Activated CD8-positive, alpha-beta memory T cell treated with anti-CD3 and anti-CD28 coated beads, Interleukin-2, amount 50 U/mL, for 4 hours (primary cell): ENCODE data around the gene NECTIN4.
"Not testable (repeated sequence)": the region's sequence is repeated elsewhere in the genome, so short reads cannot be mapped to it uniquely, and the experiment has no call there.

Source experiments
- DNase-seq: peaks from one replicate; pipeline ENCODE4 v3.0.0-alpha.2; 2020

Gene NECTIN4

DNA sequence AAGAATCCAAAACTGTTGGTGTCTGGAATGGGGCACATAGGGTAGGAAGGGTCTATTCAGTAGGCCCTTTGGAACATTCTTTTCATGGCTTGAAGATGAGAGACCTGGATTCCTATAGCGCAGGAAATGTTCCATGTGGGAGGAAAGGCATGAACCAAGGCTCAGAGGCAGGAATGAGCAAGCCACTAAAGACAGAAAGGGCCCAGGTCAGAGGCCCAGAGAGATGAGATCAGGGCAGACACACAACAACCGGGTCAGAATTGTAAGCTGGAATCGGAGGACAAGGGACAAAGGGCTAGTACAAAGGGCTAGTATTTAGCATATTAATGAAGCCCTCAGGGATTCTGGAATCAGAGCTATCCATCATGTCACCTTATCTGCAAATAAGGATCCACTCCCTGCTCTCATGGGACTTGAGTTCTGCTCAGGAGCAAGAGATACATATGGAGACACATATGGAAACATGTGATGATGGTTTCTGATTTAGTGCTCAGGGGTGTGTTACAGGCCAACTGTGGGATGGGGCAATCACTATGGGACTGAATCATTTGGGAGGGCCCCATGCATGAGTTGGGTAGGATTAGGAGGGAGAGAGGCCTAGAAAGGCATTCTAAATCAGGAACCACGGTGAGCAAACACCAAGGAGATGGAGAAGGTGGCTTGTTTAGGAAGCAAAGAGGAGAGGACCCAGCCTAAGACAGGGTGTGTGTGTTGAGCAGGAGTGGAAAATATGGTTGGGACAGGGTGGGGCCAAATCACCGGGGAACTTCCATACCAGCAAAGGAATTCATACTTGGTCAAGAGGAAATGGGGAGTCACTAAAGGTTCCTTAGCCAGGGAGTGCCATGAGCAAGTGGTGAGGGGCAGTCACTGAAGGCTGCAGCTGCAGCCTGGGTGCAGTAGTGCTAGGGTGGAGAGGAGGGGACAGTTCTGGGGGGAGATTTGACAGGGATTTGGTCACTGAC, 8.6 kb downstream of the NECTIN4 start:
- DNase-seq = no peak

- no peak for DNase-seq
These were observed 9.8 kb downstream of the NECTIN4 start for GRCh38 chr1:161079436-161080110.

DNA sequence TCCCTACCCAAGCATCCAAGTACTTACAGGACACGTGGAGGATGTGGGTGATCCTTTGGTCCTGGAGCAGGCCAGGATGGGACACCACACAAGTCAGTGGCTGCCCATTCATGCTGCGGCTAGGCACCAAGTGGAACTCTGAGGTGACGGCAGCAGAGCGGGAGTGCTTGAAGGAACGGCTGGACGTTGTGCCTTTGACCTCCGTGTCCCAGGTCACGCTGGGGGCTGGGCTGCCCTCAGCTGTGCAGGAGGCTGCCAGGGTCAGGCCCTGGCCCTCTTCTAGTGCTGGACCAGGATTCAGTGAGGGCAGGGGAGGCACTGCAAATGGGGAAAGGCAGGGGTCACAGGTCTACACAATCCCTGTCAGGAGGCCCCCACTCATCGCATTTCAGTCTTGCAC, 11.9 kb downstream of the NECTIN4 start:
- DNase-seq = no peak

DNA sequence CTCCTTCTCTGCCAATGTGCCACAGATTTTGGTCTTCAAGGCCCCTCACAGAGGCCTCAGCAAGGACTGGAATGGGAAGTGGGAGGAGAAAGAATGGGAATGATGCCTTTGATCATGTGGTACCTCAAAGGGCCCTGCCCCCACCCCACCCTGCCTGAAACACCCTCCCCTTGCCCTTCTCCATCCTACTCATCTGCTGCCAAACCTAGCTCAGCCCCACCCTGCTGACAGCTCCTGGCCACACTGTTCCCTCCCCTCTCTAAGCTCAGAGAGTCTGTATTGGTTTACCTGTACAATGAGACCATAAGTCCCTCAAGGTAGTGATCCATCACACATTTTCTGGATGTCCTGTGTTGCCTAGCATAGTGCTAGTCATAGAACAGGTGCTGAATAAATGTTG, 12.9 kb downstream of the NECTIN4 start:
- DNase-seq = no peak

DNA sequence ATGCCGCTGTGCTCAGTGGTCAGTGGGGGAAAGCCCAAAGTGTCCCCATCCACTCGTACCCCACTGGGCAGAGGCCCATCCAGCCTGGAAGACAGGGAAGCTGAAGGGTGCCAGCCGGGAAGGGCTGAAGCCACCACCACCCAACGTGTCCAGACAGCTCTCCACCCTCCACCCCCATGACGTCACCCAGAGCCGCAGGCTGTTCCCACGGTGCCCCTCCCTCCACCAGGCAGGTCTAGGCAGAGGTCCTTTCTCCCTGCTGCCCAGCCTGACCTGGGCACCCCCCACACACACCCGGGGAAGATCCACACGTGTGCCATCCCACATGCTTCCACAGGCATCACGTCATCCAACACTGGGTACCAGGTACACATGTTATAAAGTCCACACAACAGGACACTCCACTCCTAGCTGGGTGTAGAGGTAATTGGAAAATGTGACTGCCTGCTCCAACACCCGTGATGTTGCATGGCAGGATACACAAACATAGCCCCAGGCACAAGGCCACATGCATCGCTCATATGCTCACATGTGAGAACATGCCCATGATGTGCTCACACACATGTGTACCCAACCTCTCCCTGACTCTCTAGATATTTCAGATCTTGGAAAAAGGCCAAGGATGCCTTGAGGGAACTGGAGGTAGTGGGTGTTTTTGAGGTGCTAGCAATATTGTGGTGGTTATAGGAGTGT, 14.5 kb downstream of the NECTIN4 start:
- no peak for DNase-seq

- DNase-seq = no peak
These were observed 15.8 kb downstream of the NECTIN4 start for GRCh38 chr1:161073474-161074121.

DNA sequence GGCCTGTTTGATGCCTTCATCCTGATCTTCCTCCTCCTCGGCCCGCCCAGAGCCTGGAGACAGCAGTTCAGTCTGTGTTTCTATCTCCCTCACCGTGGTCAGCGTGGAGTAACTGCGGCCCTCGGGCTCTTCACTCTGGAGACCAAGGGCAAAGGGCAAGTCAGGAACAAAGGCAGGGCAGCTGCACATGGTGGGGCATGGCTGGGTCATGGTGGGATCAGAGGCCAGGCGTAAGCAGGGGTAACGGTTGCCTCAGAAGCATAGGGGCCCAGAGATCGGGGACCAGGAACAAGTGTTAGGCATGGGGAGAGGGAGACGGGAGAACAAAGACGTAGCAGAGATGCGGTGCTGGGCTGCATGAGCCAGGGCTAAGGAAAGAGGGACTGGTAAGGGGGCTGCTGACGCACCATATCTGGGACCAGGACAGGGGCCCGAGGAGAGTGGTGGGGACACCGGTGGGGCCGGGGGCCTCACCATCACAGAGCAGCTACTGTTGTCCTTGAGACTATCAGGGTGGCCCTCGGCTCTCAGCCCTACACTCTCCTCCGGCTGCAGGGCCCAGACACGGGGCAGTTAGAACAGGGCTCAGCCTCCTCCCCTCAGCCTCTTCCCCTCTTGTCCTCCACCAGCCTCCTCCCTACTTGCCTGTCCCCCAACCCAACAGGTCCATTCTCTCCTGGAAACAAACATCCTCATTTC, 16.5 kb downstream of the NECTIN4 start:
- no peak for DNase-seq

- peak; percentile 54 for DNase-seq
These were observed 17.4 kb downstream of the NECTIN4 start for GRCh38 chr1:161071886-161072371.

DNA sequence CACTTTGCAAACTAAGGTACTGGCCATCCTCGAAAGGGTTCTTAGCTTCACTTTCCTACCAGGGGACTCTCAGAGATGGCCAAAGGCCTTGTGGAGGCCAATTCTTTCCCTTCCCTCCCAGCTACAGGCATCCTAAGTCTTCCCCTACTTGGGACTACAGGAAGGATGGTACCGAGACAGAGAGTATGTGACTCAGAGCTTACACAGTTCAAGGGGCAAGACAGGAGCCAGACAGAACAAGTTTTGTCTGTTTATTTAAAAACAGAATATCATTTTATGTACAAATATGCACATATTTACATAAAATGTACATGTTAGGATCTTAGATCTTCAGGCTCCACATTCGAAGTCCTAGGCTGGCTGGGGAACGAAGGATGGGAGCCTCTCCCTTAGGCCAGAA, 18.6 kb downstream of the NECTIN4 start:
- no peak for DNase-seq

- DNase-seq = peak; percentile 79
These were observed 19.6 kb downstream of the NECTIN4 start, which contains the start of gene ARHGAP30 for GRCh38 chr1:161069731-161070270. Gene ARHGAP30, minus strand, starts transcription at chr1:161069891. Its CDS starts 267 bp downstream, at chr1:161069624.

GRCh38 chr1:161069241-161069640, 20.1 kb downstream of the NECTIN4 start:
- no peak for DNase-seq

DNA sequence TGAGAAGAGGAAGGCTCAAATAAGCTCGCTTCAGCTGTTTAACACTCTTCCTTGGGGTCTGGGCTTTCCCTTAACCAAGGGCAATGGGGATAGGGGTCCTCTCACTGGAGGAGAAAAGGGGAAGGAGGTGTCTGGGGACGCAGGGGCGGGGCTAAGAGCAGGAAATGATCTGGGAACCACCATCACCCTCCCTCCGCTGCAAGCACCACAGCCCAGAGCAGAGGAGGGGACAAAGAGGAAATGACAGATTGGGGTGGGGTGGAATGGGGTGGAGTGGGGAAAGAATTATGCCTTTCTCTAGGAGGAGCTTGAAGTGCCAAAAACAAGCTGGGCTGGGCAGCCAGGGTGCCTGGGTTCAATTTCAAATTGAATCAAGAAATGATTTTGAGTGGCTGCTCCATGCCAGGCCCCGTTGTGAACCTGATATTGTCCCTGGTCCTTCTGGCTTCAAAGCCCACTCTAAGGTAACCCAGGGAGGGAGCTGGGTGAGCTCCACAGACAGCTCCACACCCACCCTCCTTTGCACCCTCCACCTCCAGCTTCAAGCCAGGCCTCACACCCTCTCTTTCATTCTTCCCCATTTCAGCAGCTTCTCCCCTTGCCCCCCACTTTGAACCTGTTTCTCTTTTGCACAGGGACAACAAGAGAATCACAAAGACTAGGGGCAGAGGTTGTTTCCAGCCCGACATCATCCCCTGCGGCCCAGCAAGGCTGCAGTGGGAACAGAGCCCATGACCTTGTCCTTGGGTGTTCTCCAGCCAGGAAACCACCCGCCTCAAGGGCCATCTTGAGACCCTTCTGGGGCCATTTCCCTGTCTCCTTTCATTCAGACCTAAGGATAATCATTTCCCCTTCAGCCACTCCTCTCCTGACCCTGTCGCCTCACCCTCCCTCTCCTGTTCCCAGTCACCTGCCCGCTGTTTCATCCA, 20.8 kb downstream of the NECTIN4 start:
- peak; percentile 79 for DNase-seq

- no peak for DNase-seq
These were observed 22.7 kb downstream of the NECTIN4 start for GRCh38 chr1:161066694-161067093.

- not testable (repeated sequence) for DNase-seq
These were observed 23.7 kb downstream of the NECTIN4 start for GRCh38 chr1:161065681-161066080.

DNA sequence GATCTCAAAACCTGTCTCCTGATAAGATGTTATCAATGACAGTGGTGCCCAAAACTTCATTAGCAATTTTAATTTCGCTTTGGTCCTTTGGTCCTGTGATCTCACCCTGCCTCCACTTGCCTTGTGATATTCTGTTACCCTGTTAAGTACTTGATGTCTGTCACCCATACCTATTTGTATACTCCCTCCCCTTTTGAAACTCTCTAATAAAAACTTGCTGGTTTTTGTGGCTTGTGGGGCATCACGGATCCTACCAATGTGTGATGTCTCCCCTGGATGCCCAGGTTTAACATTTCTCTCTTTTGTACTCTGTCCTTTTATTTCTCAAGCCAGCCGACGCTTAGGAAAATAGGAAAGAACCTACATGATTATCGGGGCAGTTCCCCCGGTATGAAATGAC, 25.4 kb downstream of the NECTIN4 start:
- DNase-seq = not testable (repeated sequence)

DNA sequence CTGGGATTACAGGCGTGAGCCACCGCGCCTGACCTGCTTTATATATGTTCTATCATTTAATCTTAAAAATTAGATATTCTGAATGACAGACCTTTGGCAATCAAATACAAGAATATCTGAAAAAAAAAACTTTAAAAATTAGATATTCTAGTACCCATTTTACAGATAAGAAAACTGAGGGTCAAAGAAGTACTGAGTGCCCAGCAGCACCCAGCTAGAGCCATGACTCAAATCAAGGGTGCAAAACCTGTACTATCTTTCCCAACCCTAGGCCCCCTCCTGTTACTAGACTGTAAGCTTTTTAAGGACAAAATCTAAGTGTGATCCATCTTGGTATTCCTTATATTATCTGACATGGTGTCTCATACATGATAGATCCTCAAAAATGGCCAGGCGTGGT, 27.9 kb downstream of the NECTIN4 start:
- no peak for DNase-seq

DNA sequence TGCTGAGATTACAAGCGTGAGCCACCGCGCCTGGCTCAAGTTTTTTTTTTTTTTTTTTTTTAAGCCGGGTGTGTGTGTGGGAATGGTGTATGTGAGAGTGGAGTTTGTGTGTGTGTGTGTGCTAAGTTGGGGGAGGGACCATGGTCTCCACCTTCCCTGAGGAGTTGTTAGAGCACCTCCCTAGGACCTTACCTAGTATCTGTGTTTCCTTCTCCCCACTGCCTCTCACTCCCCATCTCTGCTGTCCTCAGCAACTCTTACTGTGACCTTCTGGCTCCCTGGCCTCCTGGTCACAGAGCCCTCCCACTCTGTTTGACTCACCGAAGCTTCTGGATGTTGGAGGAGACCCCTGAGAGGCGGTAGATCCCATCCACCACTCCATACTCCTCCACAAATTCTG, 30.1 kb downstream of the NECTIN4 start:
- no peak for DNase-seq

GRCh38 chr1:161054805-161055204, 34.6 kb downstream of the NECTIN4 start:
- no peak for DNase-seq

DNA sequence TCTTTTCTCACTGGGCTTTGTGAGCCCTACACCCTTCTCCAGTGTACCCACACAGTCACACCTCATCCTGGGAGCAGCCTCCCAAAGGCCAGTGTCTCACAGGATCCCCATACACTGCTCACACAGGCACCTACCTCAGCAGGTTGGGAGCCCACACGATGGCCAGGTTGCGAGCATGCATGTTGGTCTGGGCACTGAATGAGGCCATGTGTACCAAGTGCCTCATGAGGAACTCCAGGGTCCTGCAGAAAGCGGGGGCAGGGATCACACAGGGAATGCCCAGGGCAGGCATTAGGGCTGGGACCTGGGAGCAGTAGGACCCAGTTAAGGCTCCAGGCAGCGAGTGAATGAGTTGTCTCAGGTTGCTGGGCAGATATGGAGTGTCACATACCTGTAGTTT, 35.1 kb downstream of the NECTIN4 start:
- no peak for DNase-seq

GRCh38 chr1:161052899-161053298, 36.5 kb downstream of the NECTIN4 start:
- no peak for DNase-seq

- DNase-seq = no peak
These were observed 38.1 kb downstream of the NECTIN4 start for GRCh38 chr1:161051219-161051618.
